Measurements from ENCODE around the gene ZNF33A.
"Not testable (repeated sequence)": the region's sequence is repeated elsewhere in the genome, so short reads cannot be mapped to it uniquely, and the experiment has no call there.

ZNF33A gene

GRCh38 chr10:38010119-38010903 lies at the start of gene ZNF33A:
ZNF33A (plus strand) TSS chr10:38010675; CDS start chr10:38012342, 1,667 bp downstream.
- Histone ChIP-seq H3K4me3 (ENCODE audit: low read depth in 1 of 2, low read length in 2 of 2) (peak within 1 kb of the TSS; percentile 88 to 94), H3K27me3 (ENCODE audit: control insufficient read depth in 1 of 2, insufficient read depth in 2 of 2, low read length in 2 of 2) (no peaks in the 10 kb centered on the region), H3K9me3 (ENCODE audit: control insufficient read depth in 1 of 2, low read length in 2 of 2) (no peaks in the 10 kb centered on the region), H3K27ac (ENCODE audit: low read depth, low read length) (peak within 1 kb of the TSS; percentile 98), H3K9ac (ENCODE audit: low read depth in 1 of 2, low read length in 2 of 2) (peak within 1 kb of the TSS; percentile 76 to 81), H3K4me1 (ENCODE audit: control insufficient read depth in 1 of 2, insufficient read depth in 2 of 2, low read length in 2 of 2) (peaks cover 5 to 10% of the 10 kb centered on the region in 2 donors), H3K36me3 (ENCODE audit: control insufficient read depth in 1 of 2, insufficient read depth in 2 of 2, low read length in 2 of 2) (peaks cover 0 to 10% of the 10 kb centered on the region in 2 donors)

GRCh38 chr10:37965006-37965405 lies 45.5 kb upstream of the ZNF33A start:
- Histone ChIP-seq H3K4me3 (ENCODE audit: low read depth in 1 of 2, low read length in 2 of 2) (no peak overlapping the region), H3K9me3 (ENCODE audit: control insufficient read depth in 1 of 2, low read length in 2 of 2) (peaks cover 7 to 28% of the 10 kb centered on the region in 2 donors), H3K9ac (ENCODE audit: low read depth in 1 of 2, low read length in 2 of 2) (no peak overlapping the region), H3K27ac (ENCODE audit: low read depth, low read length) (no peak overlapping the region), H3K4me1 (ENCODE audit: control insufficient read depth in 1 of 2, insufficient read depth in 2 of 2, low read length in 2 of 2) (no peaks in the 10 kb centered on the region), H3K27me3 (ENCODE audit: control insufficient read depth in 1 of 2, insufficient read depth in 2 of 2, low read length in 2 of 2) (no peaks in the 10 kb centered on the region), H3K36me3 (ENCODE audit: control insufficient read depth in 1 of 2, insufficient read depth in 2 of 2, low read length in 2 of 2) (peaks cover 5 to 7% of the 10 kb centered on the region in 2 donors)

- Histone ChIP-seq H3K36me3 (ENCODE audit: control insufficient read depth in 1 of 2, insufficient read depth in 2 of 2, low read length in 2 of 2) (peaks cover 0 to 3% of the 10 kb centered on the region in 2 donors), H3K27me3 (ENCODE audit: control insufficient read depth in 1 of 2, insufficient read depth in 2 of 2, low read length in 2 of 2) (no peaks in the 10 kb centered on the region), H3K9ac (ENCODE audit: low read depth in 1 of 2, low read length in 2 of 2) (no peak overlapping the region), H3K4me1 (ENCODE audit: control insufficient read depth in 1 of 2, insufficient read depth in 2 of 2, low read length in 2 of 2) (no peaks in the 10 kb centered on the region), H3K4me3 (ENCODE audit: low read depth in 1 of 2, low read length in 2 of 2) (no peak overlapping the region), H3K9me3 (ENCODE audit: control insufficient read depth in 1 of 2, low read length in 2 of 2) (no peaks in the 10 kb centered on the region), H3K27ac (ENCODE audit: low read depth, low read length) (no peak overlapping the region)
Measured at GRCh38 chr10:37972396-37972795, 38.1 kb upstream of the ZNF33A start.

- H3K36me3 ChIP-seq (ENCODE audit: control insufficient read depth in 1 of 2, insufficient read depth in 2 of 2, low read length in 2 of 2), result no peaks in the 10 kb centered on the region
- H3K9me3 ChIP-seq (ENCODE audit: control insufficient read depth in 1 of 2, low read length in 2 of 2), result no peaks in the 10 kb centered on the region
- no peaks in the 10 kb centered on the region for H3K27me3 ChIP-seq (ENCODE audit: control insufficient read depth in 1 of 2, insufficient read depth in 2 of 2, low read length in 2 of 2)
- H3K27ac ChIP-seq (ENCODE audit: low read depth, low read length), result peak overlapping the region; percentile 68
- H3K9ac ChIP-seq (ENCODE audit: low read depth in 1 of 2, low read length in 2 of 2), result peak overlapping the region; percentile 76 to 96
- H3K4me3 ChIP-seq (ENCODE audit: low read depth in 1 of 2, low read length in 2 of 2), result peak overlapping the region; percentile 85 to 93
- no peaks in the 10 kb centered on the region for H3K4me1 ChIP-seq (ENCODE audit: control insufficient read depth in 1 of 2, insufficient read depth in 2 of 2, low read length in 2 of 2)
Measured at GRCh38 chr10:37975401-37975991, 35.0 kb upstream of the ZNF33A start.

- H3K27ac ChIP-seq (ENCODE audit: low read depth, low read length), result peak within 1 kb of the TSS; percentile 98
- peak within 1 kb of the TSS; percentile 85 to 93 for H3K4me3 ChIP-seq (ENCODE audit: low read depth in 1 of 2, low read length in 2 of 2)
- H3K9me3 ChIP-seq (ENCODE audit: control insufficient read depth in 1 of 2, low read length in 2 of 2), result no peaks in the 10 kb centered on the region
Measured at GRCh38 chr10:37976091-37976879, 34.2 kb upstream of the ZNF33A start, which contains the start of gene ZNF25. ZNF25 (minus strand) TSS chr10:37976647; CDS start chr10:37971722, 4,925 bp downstream.

GRCh38 chr10:37976880-37977203 lies 33.6 kb upstream of the ZNF33A start:
- no peaks in the 10 kb centered on the region for H3K4me1 ChIP-seq (ENCODE audit: control insufficient read depth in 1 of 2, insufficient read depth in 2 of 2, low read length in 2 of 2)
- H3K4me3 ChIP-seq (ENCODE audit: low read depth in 1 of 2, low read length in 2 of 2), result peak overlapping the region; percentile 85 to 93
- peak overlapping the region; percentile 87 to 96 for H3K9ac ChIP-seq (ENCODE audit: low read depth in 1 of 2, low read length in 2 of 2)
- H3K9me3 ChIP-seq (ENCODE audit: control insufficient read depth in 1 of 2, low read length in 2 of 2), result no peaks in the 10 kb centered on the region
- H3K36me3 ChIP-seq (ENCODE audit: control insufficient read depth in 1 of 2, insufficient read depth in 2 of 2, low read length in 2 of 2), result no peaks in the 10 kb centered on the region
- H3K27me3 ChIP-seq (ENCODE audit: control insufficient read depth in 1 of 2, insufficient read depth in 2 of 2, low read length in 2 of 2), result no peaks in the 10 kb centered on the region
- H3K27ac ChIP-seq (ENCODE audit: low read depth, low read length), result peak overlapping the region; percentile 98

More at GRCh38 chr10:37976091-37976879, 34.2 kb upstream of the ZNF33A start, which contains the start of gene ZNF25:
- peak within 1 kb of the TSS; percentile 87 to 96 for H3K9ac ChIP-seq (ENCODE audit: low read depth in 1 of 2, low read length in 2 of 2)
- no peaks in the 10 kb centered on the region for H3K27me3 ChIP-seq (ENCODE audit: control insufficient read depth in 1 of 2, insufficient read depth in 2 of 2, low read length in 2 of 2)
- H3K36me3 ChIP-seq (ENCODE audit: control insufficient read depth in 1 of 2, insufficient read depth in 2 of 2, low read length in 2 of 2), result no peaks in the 10 kb centered on the region
- H3K4me1 ChIP-seq (ENCODE audit: control insufficient read depth in 1 of 2, insufficient read depth in 2 of 2, low read length in 2 of 2), result no peaks in the 10 kb centered on the region

GRCh38 chr10:37991655-37992054 lies 18.8 kb upstream of the ZNF33A start:
- H3K27me3 ChIP-seq (ENCODE audit: control insufficient read depth in 1 of 2, insufficient read depth in 2 of 2, low read length in 2 of 2), result no peaks in the 10 kb centered on the region
- no peaks in the 10 kb centered on the region for H3K36me3 ChIP-seq (ENCODE audit: control insufficient read depth in 1 of 2, insufficient read depth in 2 of 2, low read length in 2 of 2)
- H3K9ac ChIP-seq (ENCODE audit: low read depth in 1 of 2, low read length in 2 of 2), result no peak overlapping the region
- no peaks in the 10 kb centered on the region for H3K9me3 ChIP-seq (ENCODE audit: control insufficient read depth in 1 of 2, low read length in 2 of 2)
- no peaks in the 10 kb centered on the region for H3K4me1 ChIP-seq (ENCODE audit: control insufficient read depth in 1 of 2, insufficient read depth in 2 of 2, low read length in 2 of 2)
- no peak overlapping the region for H3K27ac ChIP-seq (ENCODE audit: low read depth, low read length)
- H3K4me3 ChIP-seq (ENCODE audit: low read depth in 1 of 2, low read length in 2 of 2), result no peak overlapping the region

- Histone ChIP-seq H3K27ac (ENCODE audit: low read depth, low read length) (no peak overlapping the region), H3K36me3 (ENCODE audit: control insufficient read depth in 1 of 2, insufficient read depth in 2 of 2, low read length in 2 of 2) (no peaks in the 10 kb centered on the region), H3K4me3 (ENCODE audit: low read depth in 1 of 2, low read length in 2 of 2) (no peak overlapping the region), H3K27me3 (ENCODE audit: control insufficient read depth in 1 of 2, insufficient read depth in 2 of 2, low read length in 2 of 2) (no peaks in the 10 kb centered on the region), H3K9ac (ENCODE audit: low read depth in 1 of 2, low read length in 2 of 2) (no peak overlapping the region), H3K4me1 (ENCODE audit: control insufficient read depth in 1 of 2, insufficient read depth in 2 of 2, low read length in 2 of 2) (no peaks in the 10 kb centered on the region), H3K9me3 (ENCODE audit: control insufficient read depth in 1 of 2, low read length in 2 of 2) (no peaks in the 10 kb centered on the region)
Measured at GRCh38 chr10:37992083-37992482, 18.4 kb upstream of the ZNF33A start.

- not testable (repeated sequence) for H3K36me3 ChIP-seq (ENCODE audit: control insufficient read depth in 1 of 2, insufficient read depth in 2 of 2, low read length in 2 of 2); H3K9ac ChIP-seq (ENCODE audit: low read depth in 1 of 2, low read length in 2 of 2); H3K27ac ChIP-seq (ENCODE audit: low read depth, low read length); H3K4me3 ChIP-seq (ENCODE audit: low read depth in 1 of 2, low read length in 2 of 2); H3K27me3 ChIP-seq (ENCODE audit: control insufficient read depth in 1 of 2, insufficient read depth in 2 of 2, low read length in 2 of 2); H3K4me1 ChIP-seq (ENCODE audit: control insufficient read depth in 1 of 2, insufficient read depth in 2 of 2, low read length in 2 of 2); H3K9me3 ChIP-seq (ENCODE audit: control insufficient read depth in 1 of 2, low read length in 2 of 2)
Measured at GRCh38 chr10:37998920-37999319, 11.6 kb upstream of the ZNF33A start.

GRCh38 chr10:38000474-38000873 lies 10.0 kb upstream of the ZNF33A start:
- not testable (repeated sequence) for H3K27me3 ChIP-seq (ENCODE audit: control insufficient read depth in 1 of 2, insufficient read depth in 2 of 2, low read length in 2 of 2)

More at GRCh38 chr10:38000474-38000873, 10.0 kb upstream of the ZNF33A start:
- not testable (repeated sequence) for H3K36me3 ChIP-seq (ENCODE audit: control insufficient read depth in 1 of 2, insufficient read depth in 2 of 2, low read length in 2 of 2); H3K4me1 ChIP-seq (ENCODE audit: control insufficient read depth in 1 of 2, insufficient read depth in 2 of 2, low read length in 2 of 2); H3K9me3 ChIP-seq (ENCODE audit: control insufficient read depth in 1 of 2, low read length in 2 of 2); H3K27ac ChIP-seq (ENCODE audit: low read depth, low read length); H3K4me3 ChIP-seq (ENCODE audit: low read depth in 1 of 2, low read length in 2 of 2); H3K9ac ChIP-seq (ENCODE audit: low read depth in 1 of 2, low read length in 2 of 2)
